GM12801 (cell line): ENCODE data around the gene ALDH3A2.

ENCODE experiments used
- CTCF ChIP-seq: IDR thresholded peaks from one replicate; pipeline ENCODE4 v1.5.1; 2011; ENCODE audit warnings: control low read depth; ENCODE audit not compliant: insufficient read length; ENCODE audit errors: extremely low read depth

ALDH3A2 gene

DNA sequence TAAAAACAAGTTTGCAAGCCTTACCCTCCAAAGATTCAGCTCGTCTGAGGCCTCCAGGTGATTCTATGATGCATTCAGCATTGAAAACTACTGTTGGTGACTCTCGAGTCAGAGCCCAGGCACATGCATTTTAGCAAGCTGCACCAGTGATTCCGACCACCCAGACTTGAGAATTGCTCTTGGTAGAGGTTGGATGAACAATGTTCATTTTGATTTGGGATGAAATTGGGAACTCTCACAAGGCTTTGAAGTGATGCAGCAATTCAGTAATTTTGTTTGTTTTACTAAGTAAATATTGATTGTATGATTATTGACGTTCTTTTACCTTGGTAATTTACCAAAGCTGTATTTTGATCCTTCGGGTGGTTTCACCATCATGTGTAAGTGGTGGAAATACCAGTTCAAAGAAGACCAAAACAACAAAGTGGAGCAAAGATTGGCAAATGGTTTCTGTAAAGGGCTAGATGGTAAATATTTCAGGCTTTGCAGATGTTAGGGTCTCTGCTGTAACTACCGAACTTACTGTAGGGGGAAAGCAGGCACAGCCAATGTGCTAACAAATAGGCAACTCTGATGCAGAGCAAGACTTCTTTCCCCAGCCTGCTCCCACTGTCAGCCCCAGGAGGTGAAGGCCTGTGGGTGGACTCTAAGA is 11.8 kb downstream of the ALDH3A2 start:
- no peak for TF ChIP-seq CTCF

DNA sequence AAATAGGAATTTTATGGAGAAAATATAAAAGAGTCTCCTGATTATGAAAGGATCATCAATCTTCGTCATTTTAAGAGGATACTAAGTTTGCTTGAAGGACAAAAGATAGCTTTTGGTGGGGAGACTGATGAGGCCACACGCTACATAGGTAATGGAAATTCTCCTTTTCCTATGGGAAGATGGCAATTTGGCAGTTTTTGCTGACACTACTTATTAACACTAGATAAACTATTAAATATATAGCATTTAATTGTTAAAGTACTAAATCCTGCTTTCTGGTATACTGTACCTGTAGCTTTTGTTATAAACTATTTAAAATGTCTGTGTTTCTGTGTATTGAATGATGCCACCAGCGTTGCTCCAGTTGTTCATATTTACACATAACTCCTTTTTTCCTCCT is 12.6 kb downstream of the ALDH3A2 start:
- TF ChIP-seq CTCF: no peak

GRCh38 chr17:19663097-19663496 is 14.5 kb downstream of the ALDH3A2 start:
- TF ChIP-seq CTCF: no peak

GRCh38 chr17:19664136-19664820 is 15.7 kb downstream of the ALDH3A2 start:
- no peak for TF ChIP-seq CTCF

DNA sequence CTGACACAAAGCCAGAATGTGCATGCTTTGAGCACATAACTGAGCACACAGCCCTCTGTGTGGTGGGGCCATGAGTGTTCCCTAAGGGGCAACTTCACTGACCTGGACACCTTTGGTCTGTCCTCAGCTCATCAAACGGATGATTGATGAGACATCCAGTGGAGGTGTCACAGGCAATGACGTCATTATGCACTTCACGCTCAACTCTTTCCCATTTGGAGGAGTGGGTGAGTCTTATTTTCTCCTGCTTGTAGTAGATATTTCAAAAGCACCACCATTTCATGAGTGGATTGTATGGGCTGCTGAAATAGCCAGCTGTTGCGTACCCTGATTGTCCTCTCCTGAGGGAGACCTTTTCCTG is 16.2 kb downstream of the ALDH3A2 start:
- no peak for TF ChIP-seq CTCF

DNA sequence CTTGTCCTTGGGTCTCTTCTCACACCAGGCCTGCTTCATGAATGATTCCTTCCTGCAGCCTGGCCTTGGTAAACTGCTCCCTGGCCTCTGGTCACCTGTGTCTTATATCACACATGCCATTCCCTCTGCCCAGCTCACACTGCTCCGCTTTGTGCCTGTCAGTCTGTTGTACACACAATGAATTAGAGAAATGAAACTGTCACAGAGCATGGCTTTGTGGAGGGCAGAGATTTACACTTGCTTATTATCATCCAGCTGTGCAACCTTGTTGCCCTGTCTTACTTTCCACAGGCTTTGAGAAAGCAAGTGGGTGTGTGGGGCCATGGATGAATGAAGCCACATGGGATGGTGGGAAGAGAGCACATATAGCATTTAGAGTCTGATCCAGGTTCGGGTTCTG is 22.4 kb downstream of the ALDH3A2 start:
- TF ChIP-seq CTCF: no peak

GRCh38 chr17:19671433-19671832 is 22.9 kb downstream of the ALDH3A2 start:
- no peak for TF ChIP-seq CTCF
